T-cell (primary cell): Measurements from ENCODE around the gene EXT2. TPM values are rescaled to one million over a fixed set of nuclear protein-coding genes. Genes with fewer than 3 reads are reported as not detected.

Experiments
- ATAC-seq, 4 experiments: fragments of 200-7000 bp in 3 of 4; fragments of 150-1000 bp in 1 of 4; cut with Tn5 transposase; replicated peaks in 1 of 4; 1 replicate in 3 of 4; 2 replicates in 1 of 4; pipeline ENCODE4 v1.10.0; 2021; ENCODE audit warnings: moderate library complexity in 3 of 4, mild to moderate bottlenecking in 2 of 4, moderate number of reproducible peaks in 1 of 4
- CTCF ChIA-PET, 2 donors: fragments of 300-600 bp; sonication (Branson Sonifier 250); formaldehyde crosslinking; loops; one replicate each; lab custom pipeline; 2022; ENCODE audit warnings: antibody characterized with exemption in 2 of 2; lab: Charles Lee
- POLR2A ChIA-PET, 2 donors: fragments of 300-600 bp; sonication (Branson Sonifier 250); formaldehyde crosslinking; loops; one replicate each; lab custom pipeline; 2022; ENCODE audit warnings: antibody characterized with exemption in 2 of 2; lab: Charles Lee
- DNase-seq, 35 experiments: peaks; one replicate each; pipeline versions ENCODE4 v3.0.0 to v3.0.0-alpha.2; 2013 to 2023
- H3K27ac ChIP-seq: one replicate; pipeline ENCODE4 v1.5.1; 2013; ENCODE audit warnings: low read length
- H3K27me3 ChIP-seq, 2 experiments: replicated peaks in 1 of 2; 1 replicate in 1 of 2; 2 replicates in 1 of 2; pipeline versions ENCODE4 v1.6.1 to v1.7.0; 2013; ENCODE audit warnings: low read length in 1 of 2, mixed read lengths in 1 of 2; ENCODE audit not compliant: control insufficient read depth in 2 of 2, insufficient read depth in 2 of 2; ENCODE audit errors: extremely low read depth in 1 of 2
- H3K36me3 ChIP-seq, 2 donors: 1 replicate in 1 of 2; 2 replicates in 1 of 2; pipeline versions ENCODE4 v1.6.1 to v1.7.0; 2013; ENCODE audit warnings: low read length in 1 of 2; ENCODE audit not compliant: control insufficient read depth in 2 of 2, insufficient read depth in 1 of 2; ENCODE audit errors: extremely low read depth in 1 of 2
- H3K4me1 ChIP-seq, 2 experiments: 1 replicate in 1 of 2; 2 replicates in 1 of 2; pipeline versions ENCODE4 v1.6.1 to v1.7.0; 2013; ENCODE audit warnings: low read length in 2 of 2, mixed read lengths in 1 of 2; ENCODE audit not compliant: insufficient read depth in 2 of 2, control insufficient read depth in 1 of 2; ENCODE audit errors: extremely low read depth in 1 of 2
- H3K4me3 ChIP-seq, 2 donors: 1 replicate in 1 of 2; 2 replicates in 1 of 2; pipeline versions ENCODE4 v1.5.1 to v1.7.0; 2013; ENCODE audit warnings: mild to moderate bottlenecking in 2 of 2, low read length in 1 of 2, moderate library complexity in 1 of 2; ENCODE audit not compliant: control insufficient read depth in 1 of 2; ENCODE audit errors: extremely low read depth in 1 of 2
- H3K9me3 ChIP-seq: 2 replicates; pipeline ENCODE4 v1.7.0; 2013
- H3K27ac Mint-ChIP-seq, 2 donors: one replicate each; pipeline ENCODE4 v1.8.0; 2020 to 2021; ENCODE audit warnings: mild to moderate bottlenecking in 2 of 2, mixed read lengths in 2 of 2
- H3K27me3 Mint-ChIP-seq, 2 donors: one replicate each; pipeline ENCODE4 v1.8.0; 2021 to 2022; ENCODE audit warnings: mixed read lengths in 2 of 2
- H3K36me3 Mint-ChIP-seq: one replicate; pipeline ENCODE4 v1.8.0; 2021; ENCODE audit warnings: mixed read lengths
- H3K4me1 Mint-ChIP-seq, 3 donors: one replicate each; pipeline ENCODE4 v1.8.0; 2020 to 2022; ENCODE audit warnings: mixed read lengths in 3 of 3, mild to moderate bottlenecking in 1 of 3
- H3K4me3 Mint-ChIP-seq, 3 donors: one replicate each; pipeline ENCODE4 v1.8.0; 2020 to 2022; ENCODE audit warnings: mild to moderate bottlenecking in 3 of 3, mixed read lengths in 3 of 3, moderate library complexity in 3 of 3
- H3K9me3 Mint-ChIP-seq, 3 donors: one replicate each; pipeline ENCODE4 v1.8.0; 2020 to 2022; ENCODE audit warnings: mixed read lengths in 3 of 3
- WGBS: methylation state at CpG from one replicate; pipeline ENCODE4 v1.1.5; 2013; ENCODE audit warnings: missing lambda C conversion rate; ENCODE audit not compliant: insufficient coverage; 5-methylcytosine and 5-hydroxymethylcytosine counted together
- total RNA-seq, 35 experiments: library from RNA in 6 of 35; stranded (reverse) in 6 of 35; fragments of 120-200 nt in 1 of 35; gene quantifications; one replicate each; pipeline versions ENCODE4 v1.2.1 to v1.2.4 and lab custom pipeline; 2013 to 2026

Gene EXT2
- total RNA-seq, 5 donors from 2014 or later (not counting 1 experiment from before 2014, with no cell fraction given) = 24.8 to 30.5 (median 26.6) TPM

DNA sequence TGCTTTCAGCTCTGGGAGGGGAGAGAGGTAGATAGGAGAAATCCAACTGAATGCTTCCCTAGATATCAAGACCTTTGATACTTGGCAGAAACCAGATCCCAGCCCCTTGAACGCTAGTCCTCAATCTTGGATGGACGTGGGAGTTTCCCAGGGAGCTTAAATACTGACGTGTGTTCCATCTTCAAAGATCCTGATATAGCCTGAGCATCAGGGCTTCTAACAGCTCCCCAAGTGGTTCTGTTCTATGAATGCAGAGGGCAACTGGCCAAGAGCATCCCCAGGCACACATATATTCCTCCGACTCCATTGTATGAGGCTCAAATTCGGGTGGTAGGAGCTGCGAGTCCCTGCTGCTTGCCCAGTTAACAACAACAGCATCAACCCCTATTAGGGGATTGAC lies 38.1 kb upstream of the EXT2 start:
- ChIA-PET CTCF (no interaction called here), POLR2A (no interaction called here)
- Histone ChIP-seq H3K27ac (no peak overlapping the region), H3K36me3 (no peaks in the 10 kb centered on the region), H3K9me3 (no peaks in the 10 kb centered on the region), H3K27me3 (no peaks in the 10 kb centered on the region), H3K4me1 (no peaks in the 10 kb centered on the region), H3K4me3 (no peak overlapping the region)
- Mint-ChIP-seq H3K27me3 (peaks cover 0 to 3% of the 10 kb centered on the region in 2 donors), H3K4me1 (no peaks in the 10 kb centered on the region), H3K27ac (no peak overlapping the region), H3K36me3 (no peaks in the 10 kb centered on the region), H3K4me3 (no peak overlapping the region), H3K9me3 (no peaks in the 10 kb centered on the region)
- 85% methylated on average over 3 of the region's 6 CpGs for WGBS
- no peak for DNase-seq
- ATAC-seq = no peak

DNA sequence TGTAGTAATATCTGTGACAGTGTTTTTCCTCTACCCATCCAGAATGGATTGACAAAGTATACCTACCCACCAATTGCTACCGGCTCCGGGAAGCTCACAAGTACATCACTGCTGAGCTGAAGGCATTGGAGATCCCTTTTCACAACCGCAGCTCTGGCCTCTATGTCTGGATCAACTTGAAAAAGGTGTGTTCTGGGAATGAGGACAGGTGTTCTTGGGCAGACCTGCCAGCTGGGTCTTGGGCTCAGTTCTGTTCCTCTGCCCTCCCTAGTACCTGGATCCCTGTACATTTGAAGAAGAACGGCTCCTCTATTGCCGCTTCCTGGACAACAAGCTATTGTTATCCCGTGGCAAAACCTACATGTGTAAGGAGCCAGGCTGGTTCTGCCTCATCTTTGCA lies 37.2 kb upstream of the EXT2 start:
- peaks cover 0 to 3% of the 10 kb centered on the region in 2 donors for H3K27me3 Mint-ChIP-seq
- no peaks in the 10 kb centered on the region for H3K9me3 Mint-ChIP-seq
- no peak for ATAC-seq
- H3K4me1 Mint-ChIP-seq = no peaks in the 10 kb centered on the region
- no peaks in the 10 kb centered on the region for H3K4me1 ChIP-seq
- no peaks in the 10 kb centered on the region for H3K36me3 Mint-ChIP-seq
- no peak overlapping the region for H3K27ac ChIP-seq
- 86% methylated on average over 3 of the region's 6 CpGs for WGBS
- H3K27me3 ChIP-seq = no peaks in the 10 kb centered on the region
- ChIA-PET POLR2A (no interaction called here), CTCF (no interaction called here)
- no peak overlapping the region for H3K27ac Mint-ChIP-seq
- H3K4me3 ChIP-seq = no peak overlapping the region
- H3K4me3 Mint-ChIP-seq = no peak overlapping the region
- no peaks in the 10 kb centered on the region for H3K9me3 ChIP-seq
- no peak for DNase-seq
- H3K36me3 ChIP-seq = no peaks in the 10 kb centered on the region

DNA sequence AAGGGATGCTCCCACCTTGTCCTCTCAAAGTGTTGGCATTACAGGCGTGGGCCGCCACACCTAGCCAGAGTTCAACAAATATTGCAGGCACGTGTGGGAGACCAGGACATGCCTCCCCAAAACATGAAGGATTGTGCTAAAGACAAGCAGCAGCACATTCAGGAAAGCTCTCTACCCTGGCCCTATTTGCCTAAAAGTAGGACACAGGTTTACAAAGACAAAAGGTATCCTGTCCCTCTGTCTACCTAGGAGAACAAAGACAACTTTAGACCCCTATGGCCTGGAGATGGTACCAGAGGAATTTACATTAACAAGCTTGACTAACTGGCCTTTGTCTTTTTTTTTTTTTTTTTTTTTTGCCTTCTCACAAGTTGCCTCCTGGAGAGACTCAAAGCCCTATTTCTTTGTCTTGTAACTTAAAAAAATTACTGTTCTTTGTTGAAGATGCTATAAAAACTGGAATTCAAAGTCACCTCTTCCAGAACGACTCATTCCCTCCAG lies 30.3 kb upstream of the EXT2 start:
- Histone ChIP-seq H3K36me3 (peaks cover 0 to 2% of the 10 kb centered on the region in 2 donors), H3K9me3 (no peaks in the 10 kb centered on the region), H3K4me1 (peaks cover 4 to 22% of the 10 kb centered on the region in 2 experiments), H3K27ac (peak overlapping the region; percentile 86), H3K27me3 (no peaks in the 10 kb centered on the region), H3K4me3 (peak overlapping the region in 1 of 2 donors; percentile 88)
- ChIA-PET POLR2A (no interaction called here), CTCF (interaction anchor here in 1 of 2 donors (5.4 kb wide), 1 partner anchor 29 kb away, joined by 30 read pairs; the partner anchor contains the start of gene EXT2)
- Mint-ChIP-seq H3K36me3 (peaks cover 4% of the 10 kb centered on the region), H3K27me3 (no peaks in the 10 kb centered on the region), H3K27ac (peak overlapping the region; percentile 85 to 89), H3K4me1 (peaks cover 23 to 41% (median 30%) of the 10 kb centered on the region in 3 donors), H3K9me3 (no peaks in the 10 kb centered on the region), H3K4me3 (peak overlapping the region; percentile 79 to 96 (median 91))
- ATAC-seq (no peak), DNase-seq (peak in 1 of 35 experiments; percentile 7)
- WGBS = 86% methylated on average over 3 of the region's 4 CpGs

DNA sequence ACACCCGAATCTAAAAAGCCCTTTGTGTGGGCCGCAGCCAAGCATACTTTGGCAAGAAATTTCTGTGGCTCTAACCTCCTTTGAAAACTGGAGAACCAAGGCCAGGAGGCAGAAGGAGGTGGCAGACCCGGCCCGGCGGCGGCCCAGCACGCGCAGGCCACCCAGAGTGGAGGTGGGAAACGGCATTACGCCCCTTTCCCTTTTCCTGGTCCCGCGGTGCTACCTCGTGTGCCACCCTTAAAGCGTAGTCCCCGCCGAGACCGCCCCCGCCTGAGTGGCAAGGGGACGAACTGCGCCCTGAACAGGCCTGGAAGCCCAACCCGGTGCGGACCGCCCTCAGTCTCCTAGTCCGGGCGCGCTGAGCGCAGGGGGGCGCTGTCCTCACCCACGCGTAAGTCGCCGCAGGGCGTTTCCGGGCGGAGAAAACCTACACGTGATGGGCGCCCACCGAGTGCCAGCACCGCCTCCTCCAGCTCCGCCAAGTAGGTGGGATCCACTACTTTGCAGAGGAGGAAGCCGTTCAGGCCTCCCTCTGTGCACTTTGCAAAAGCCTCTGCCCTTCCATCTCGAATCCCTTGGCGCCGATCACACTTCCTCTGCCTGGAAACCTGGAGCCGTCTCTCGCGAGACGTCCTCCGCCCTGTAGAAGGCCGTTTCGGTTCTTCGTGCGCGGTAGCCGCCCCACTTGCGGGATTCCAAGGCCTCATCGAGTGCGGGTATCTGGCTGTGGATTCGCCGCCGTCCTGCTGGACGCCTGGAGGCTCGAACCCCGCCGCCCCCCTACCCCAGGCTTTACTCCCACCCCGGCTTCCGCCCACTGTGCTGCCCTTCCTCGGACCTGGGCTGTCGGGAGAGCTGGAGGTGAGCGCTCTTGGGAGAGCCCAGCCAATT lies 29.4 kb upstream of the EXT2 start, which contains the start of gene ACCS:
Gene ACCS (plus strand): TSS at position 430 of the 891 bp plus-strand sequence. CDS start 1,358 bp downstream, outside the sequence.
- peak within 1 kb of the TSS; percentile 86 for H3K27ac ChIP-seq
- peaks cover 4 to 22% of the 10 kb centered on the region in 2 experiments for H3K4me1 ChIP-seq
- peak within 1 kb of the TSS; percentile 83 to 88 for H3K4me3 ChIP-seq
- Mint-ChIP-seq H3K4me1 (peaks cover 23 to 42% (median 30%) of the 10 kb centered on the region in 3 donors), H3K27me3 (no peaks in the 10 kb centered on the region), H3K27ac (peak within 1 kb of the TSS; percentile 85 to 89), H3K9me3 (no peaks in the 10 kb centered on the region), H3K4me3 (peak within 1 kb of the TSS; percentile 79 to 96 (median 91)), H3K36me3 (peaks cover 4% of the 10 kb centered on the region)
- H3K36me3 ChIP-seq = peaks cover 0 to 2% of the 10 kb centered on the region in 2 donors
- ChIA-PET CTCF (interaction anchor here in 1 of 2 donors (5.4 kb wide), 1 partner anchor 28 kb away, joined by 30 read pairs; the partner anchor contains the start of gene EXT2), POLR2A (interaction anchor here in 1 of 2 donors (0.6 kb wide), 1 partner anchor 705 kb away, joined by 3 read pairs; no protein-coding TSS in a partner anchor)
- WGBS = 2% methylated on average over 67 of the region's 70 CpGs
- H3K9me3 ChIP-seq = no peaks in the 10 kb centered on the region
- ATAC-seq = peak; percentile 93 to 99 (median 96)
- no peaks in the 10 kb centered on the region for H3K27me3 ChIP-seq
- peak; percentile 80 to 94 (median 89) for DNase-seq

DNA sequence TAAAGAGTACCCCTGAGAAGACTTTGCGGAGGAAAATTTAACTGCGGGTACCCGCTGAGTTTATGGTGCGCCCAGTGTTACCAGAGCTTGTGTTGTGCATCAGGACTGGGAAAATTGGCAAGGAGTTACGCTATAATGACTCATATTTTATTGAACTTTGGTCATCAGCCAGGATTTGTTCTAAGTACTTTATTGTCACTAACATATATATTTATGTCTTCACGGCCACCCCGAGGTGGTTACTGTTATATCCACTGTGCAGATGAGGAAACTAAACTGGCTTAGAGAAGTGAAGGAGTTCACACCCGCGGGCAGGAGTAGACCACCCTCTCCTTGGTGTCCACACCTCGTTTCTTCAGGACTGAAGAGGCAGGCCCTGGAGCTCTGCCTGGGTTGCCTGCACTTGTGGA lies 28.7 kb upstream of the EXT2 start:
- Histone ChIP-seq H3K4me1 (peaks cover 4 to 22% of the 10 kb centered on the region in 2 experiments), H3K4me3 (peak overlapping the region; percentile 83 to 88), H3K27ac (peak overlapping the region; percentile 86), H3K27me3 (no peaks in the 10 kb centered on the region), H3K9me3 (no peaks in the 10 kb centered on the region), H3K36me3 (peaks cover 0 to 5% of the 10 kb centered on the region in 2 donors)
- DNase-seq (peak in 3 of 35 experiments; percentile 3 to 5 (median 4)), ATAC-seq (no peak)
- Mint-ChIP-seq H3K27ac (peak overlapping the region; percentile 85 to 89), H3K4me3 (peak overlapping the region; percentile 79 to 96 (median 91)), H3K27me3 (no peaks in the 10 kb centered on the region), H3K4me1 (peaks cover 23 to 42% (median 30%) of the 10 kb centered on the region in 3 donors), H3K36me3 (peaks cover 4% of the 10 kb centered on the region), H3K9me3 (no peaks in the 10 kb centered on the region)
- POLR2A ChIA-PET = interaction anchor here in 1 of 2 donors (0.6 kb wide), 1 partner anchor 705 kb away, joined by 3 read pairs; no protein-coding TSS in a partner anchor
- CTCF ChIA-PET = interaction anchor here in 1 of 2 donors (5.4 kb wide), 1 partner anchor 27 kb away, joined by 30 read pairs; the partner anchor contains the start of gene EXT2
- 68% methylated on average over 4 of the region's 10 CpGs for WGBS

DNA sequence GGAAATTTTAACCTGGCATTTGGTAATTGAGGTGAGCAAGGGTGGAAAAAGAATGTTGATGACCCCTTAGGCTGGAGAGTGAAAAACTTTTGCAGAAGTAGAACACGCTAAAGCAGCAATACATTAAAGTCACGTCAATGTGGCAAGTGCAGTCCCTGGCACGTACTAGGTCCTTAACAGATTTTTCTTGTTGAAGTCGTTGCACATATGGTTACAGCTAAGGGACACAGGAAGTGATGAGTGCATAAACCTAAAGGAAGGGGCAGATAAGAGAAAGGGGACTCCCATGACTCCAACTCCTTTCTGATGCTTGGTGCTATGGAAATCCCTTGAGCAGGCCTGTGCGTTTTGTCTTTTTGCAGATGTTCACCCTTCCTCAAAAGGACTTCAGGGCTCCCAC lies 28.2 kb upstream of the EXT2 start:
- Mint-ChIP-seq H3K9me3 (no peaks in the 10 kb centered on the region), H3K27ac (peak overlapping the region; percentile 44 to 89), H3K36me3 (peaks cover 4% of the 10 kb centered on the region), H3K4me1 (peaks cover 23 to 42% (median 30%) of the 10 kb centered on the region in 3 donors), H3K27me3 (no peaks in the 10 kb centered on the region), H3K4me3 (peak overlapping the region; percentile 79 to 96 (median 91))
- ChIA-PET POLR2A (no interaction called here), CTCF (interaction anchor here in 1 of 2 donors (1.6 to 5.4 kb wide), 2 partner anchors 27 to 37 kb away, joined by 3 to 30 read pairs; partner anchors contain the start of gene EXT2)
- 93% methylated on average over 3 of the region's 5 CpGs for WGBS
- peaks cover 0 to 5% of the 10 kb centered on the region in 2 donors for H3K36me3 ChIP-seq
- peak in 1 of 35 experiments; percentile 6 for DNase-seq
- H3K27ac ChIP-seq = peak overlapping the region; percentile 2
- H3K4me3 ChIP-seq = no peak overlapping the region
- H3K4me1 ChIP-seq = peaks cover 4 to 22% of the 10 kb centered on the region in 2 experiments
- ATAC-seq = no peak
- H3K9me3 ChIP-seq = no peaks in the 10 kb centered on the region
- H3K27me3 ChIP-seq = no peaks in the 10 kb centered on the region
